Neural crest cell (in vitro differentiated cells): Measurements from ENCODE around the gene FKBP6. TPM values are rescaled to one million over a fixed set of nuclear protein-coding genes. Genes with fewer than 3 reads are reported as not detected.

Experiments
- total RNA-seq: library from RNA; stranded (reverse); gene quantifications from 2 replicates; pipeline ENCODE4 v1.2.1, GENCODE V29; 2021

FKBP6 gene
- total RNA-seq, 1 donor from 2014 or later = not detected

Other genes starting within 250 kb of the FKBP6 start
- gene SPDYE9, start 242.1 kb upstream of the FKBP6 start, total RNA-seq = not detected in 2 replicates
- gene NSUN5, start 19.3 kb upstream of the FKBP6 start, total RNA-seq = 33.6 and 40.2 TPM in 2 replicates
- gene TRIM50, start 79 bp upstream of the FKBP6 start, total RNA-seq = not detected in 2 replicates
- 6.6 and 7.0 TPM in 2 replicates for gene FZD9, start 105.6 kb downstream of the FKBP6 start, total RNA-seq
- gene BAZ1B, start 194.1 kb downstream of the FKBP6 start, total RNA-seq = 134 and 135 TPM in 2 replicates
- gene BCL7B, start 229.5 kb downstream of the FKBP6 start, total RNA-seq = 49.9 and 51.6 TPM in 2 replicates